Measurements from ENCODE around the gene NANOS1. TPM values are rescaled to one million over a fixed set of nuclear protein-coding genes. Genes with fewer than 3 reads are reported as not detected.

Gene NANOS1
- total and polyA plus RNA-seq, 2 of the 8 experiments (the other 6 are each of a cell fraction or from before 2014, with no cell fraction given): 3.1 to 3.9 TPM

- no peak within 1 kb of the TSS for H2BK20ac ChIP-seq (ENCODE audit: low read length)
- no peak within 1 kb of the TSS for H2AK5ac ChIP-seq (ENCODE audit: low read depth, low read length)
- CTCF ChIA-PET (ENCODE audit: partially characterized antibody): no interaction called here
- peak within 1 kb of the TSS; percentile 71 to 73 for H3K4me2 ChIP-seq (ENCODE audit: insufficient read depth in 1 of 2, low read depth in 2 of 2, low read length in 2 of 2)
- H3K23ac ChIP-seq (ENCODE audit: insufficient read length): no peak within 1 kb of the TSS
- no peaks in the 10 kb centered on the region for H3K79me1 ChIP-seq (ENCODE audit: low read depth, low read length)
- POLR2A ChIA-PET (ENCODE audit: partially characterized antibody): interaction anchor here (0.5 to 4.2 kb wide), 16 partner anchors 9 to 792 kb away, joined by 3 to 30 read pairs (median 4); partner anchors contain the start of genes DENND10, MCMBP and NANOS1
- 0 out of 2 replicates have a peak within 1 kb of the TSS, but pooled peaks have one; percentile 12 for H2BK12ac ChIP-seq (ENCODE audit: low read depth, low read length)
- peaks cover 0 to 6% (median 0%) of the 10 kb centered on the region in 4 experiments; a peak in 1 of 8 replicates for H3K36me3 ChIP-seq (ENCODE audit: control insufficient read depth in 2 of 4, insufficient read depth in 4 of 4, low read length in 3 of 4)
- H3K23me2 ChIP-seq (ENCODE audit: low read depth, low read length): peaks cover 11% of the 10 kb centered on the region
- peak within 1 kb of the TSS; percentile 78 for H3K18ac ChIP-seq (ENCODE audit: extremely low read depth, low read length)
- H2BK5ac ChIP-seq (ENCODE audit: low read depth, low read length): peak within 1 kb of the TSS; percentile 83
- H4K8ac ChIP-seq (ENCODE audit: extremely low read depth, insufficient read depth, low read length): peak within 1 kb of the TSS; percentile 99
- peaks cover 0 to 3% (median 0%) of the 10 kb centered on the region in 4 experiments; a peak in 2 of 7 replicates for H3K4me1 ChIP-seq (replicated peaks in 1 of 4; ENCODE audit: control insufficient read depth in 3 of 4, insufficient read depth in 4 of 4, low read length in 3 of 4)
- H4K91ac ChIP-seq (replicated peaks; ENCODE audit: insufficient read length, low read length): peak within 1 kb of the TSS; percentile 97
- peak within 1 kb of the TSS; percentile 85 for H3K4ac ChIP-seq (replicated peaks; ENCODE audit: insufficient read length, low read depth, low read length)
- H2AFZ ChIP-seq (ENCODE audit: low read length): peak within 1 kb of the TSS; percentile 87; the same call in 1 of the 2 replicates
- H3K79me2 ChIP-seq (ENCODE audit: control insufficient read depth in 1 of 2, insufficient read depth in 2 of 2, low read length in 2 of 2): peaks cover 45 to 52% of the 10 kb centered on the region in 2 experiments
- peak within 1 kb of the TSS; percentile 97 to 100 (median 98) for H3K9ac ChIP-seq (replicated peaks in 1 of 4; ENCODE audit: extremely low read depth in 1 of 4, low read depth in 3 of 4, low read length in 3 of 4)
- no peak within 1 kb of the TSS for H2BK15ac ChIP-seq (ENCODE audit: low read length)
- peak within 1 kb of the TSS; percentile 95 for H3K56ac ChIP-seq (replicated peaks; ENCODE audit: insufficient read length, low read depth, low read length)
- peak within 1 kb of the TSS; percentile 97 for H3K27ac ChIP-seq (ENCODE audit: low read depth, low read length)
- H3K27me3 ChIP-seq (replicated peaks in 1 of 4; ENCODE audit: control insufficient read depth in 3 of 4, extremely low read depth in 1 of 4, insufficient read depth in 3 of 4, low read length in 3 of 4): no peaks in the 10 kb centered on the region
- DNase-seq (ENCODE audit: low read depth in 1 of 2, low spot score in 2 of 2) (peak; percentile 71 to 94), FAIRE-seq (peak; percentile 48)
- H3K4me3 ChIP-seq (ENCODE audit: extremely low read depth in 1 of 4, insufficient read depth in 2 of 4, low read depth in 3 of 4, low read length in 4 of 4): peak within 1 kb of the TSS; percentile 77 to 96 (median 90)
- no peak within 1 kb of the TSS for H3K14ac ChIP-seq (ENCODE audit: insufficient read length)
- 1% methylated on average over 55 of the region's 74 CpGs; no CpG with 5 or more reads in 1 of the 2 experiments for WGBS, 2 experiments (ENCODE audit: extremely low coverage in 1 of 2, insufficient coverage in 1 of 2, insufficient read length in 1 of 2, insufficient replicate concordance in 2 of 2, low coverage in 1 of 2, low lambda C conversion rate in 2 of 2, missing lambda C conversion rate in 1 of 2)
- no peaks in the 10 kb centered on the region for H3K9me3 ChIP-seq (ENCODE audit: insufficient read depth in 2 of 2, low read depth in 1 of 2, low read length in 1 of 2)
- peaks cover 12 to 15% of the 10 kb centered on the region in 2 experiments for H4K20me1 ChIP-seq (replicated peaks in 1 of 2; ENCODE audit: control insufficient read depth in 1 of 2, insufficient read depth in 2 of 2, low read length in 2 of 2)
- H4K5ac ChIP-seq (ENCODE audit: insufficient read length, low read depth, low read length): peak within 1 kb of the TSS; percentile 96
- H2BK120ac ChIP-seq (replicated peaks; ENCODE audit: low read depth, low read length): peak within 1 kb of the TSS; percentile 87
- no peak for TF ChIP-seq TCF12 (IDR thresholded peaks at IDR 0.05; ENCODE audit: low read depth, low read length)
- TF ChIP-seq JUND (IDR thresholded peaks at IDR 0.05; ENCODE audit: low read length): no peak
- no peak; the same call in 1 of the 2 replicates for TF ChIP-seq SP4 (IDR thresholded peaks at IDR 0.05; ENCODE audit: low read length)
Measured at GRCh38 chr10:119080521-119081259, 51.2 kb downstream of the NANOS1 start, which contains the start of gene EIF3A. TSS of gene EIF3A (minus strand) at chr10:119080817. CDS start at chr10:119080676, 141 bp downstream.
